RWPE2 (cell line): ENCODE data around the gene STT3B.

ENCODE experiments used
- ATAC-seq: fragments of 200-7000 bp; cut with Tn5 transposase; 3 replicates; pipeline ENCODE4 v1.9.1; 2021; ENCODE audit warnings: low read depth
- DNase-seq: peaks from one replicate; pipeline ENCODE4 v3.0.0-alpha.2; 2020; ENCODE audit warnings: low spot score
- H3K27ac ChIP-seq: fragments of 450-650 bp; 2 replicates; pipeline ENCODE4 v1.5.1; 2017; ENCODE audit warnings: mild to moderate bottlenecking; ENCODE audit not compliant: poor library complexity, severe bottlenecking
- H3K27me3 ChIP-seq: fragments of 250-450 bp; sonication (Bioruptor Pico); 2 replicates; pipeline ENCODE4 v1.5.1; 2021; ENCODE audit warnings: mild to moderate bottlenecking, moderate library complexity; ENCODE audit not compliant: insufficient read depth, poor library complexity, severe bottlenecking
- H3K36me3 ChIP-seq: fragments of 250-450 bp; sonication (Bioruptor Pico); 2 replicates; pipeline ENCODE4 v1.5.1; 2020; ENCODE audit warnings: low read depth, mild to moderate bottlenecking, moderate library complexity
- H3K4me1 ChIP-seq: fragments of 250-450 bp; sonication (Bioruptor Pico); 2 replicates; pipeline ENCODE4 v1.5.1; 2021; ENCODE audit warnings: mild to moderate bottlenecking, moderate library complexity; ENCODE audit not compliant: insufficient read depth, poor library complexity, severe bottlenecking
- H3K4me3 ChIP-seq: fragments of 250-450 bp; sonication (Bioruptor Pico); 2 replicates; pipeline ENCODE4 v1.5.1; 2021; ENCODE audit warnings: mild to moderate bottlenecking, moderate library complexity; ENCODE audit not compliant: severe bottlenecking
- H3K9me3 ChIP-seq: fragments of 250-450 bp; sonication (Bioruptor Pico); 2 replicates; pipeline ENCODE4 v1.5.1; 2021; ENCODE audit warnings: mild to moderate bottlenecking, moderate library complexity; ENCODE audit not compliant: severe bottlenecking
- CTCF ChIP-seq: fragments of 450-650 bp; IDR thresholded peaks from one replicate; pipeline ENCODE4 v1.5.1; 2017; ENCODE audit warnings: mild to moderate bottlenecking, moderate library complexity; ENCODE audit not compliant: poor library complexity, severe bottlenecking

The STT3B gene

GRCh38 chr3:31552103-31552502, 19.4 kb downstream of the STT3B start:
- TF ChIP-seq CTCF: no peak
- Histone ChIP-seq H3K36me3 (no peaks in the 10 kb centered on the region), H3K4me1 (peaks cover 12% of the 10 kb centered on the region), H3K4me3 (no peak overlapping the region), H3K9me3 (no peaks in the 10 kb centered on the region), H3K27me3 (no peaks in the 10 kb centered on the region), H3K27ac (no peak overlapping the region)
- ATAC-seq: no peak
- no peak for DNase-seq

GRCh38 chr3:31553258-31553657, 20.5 kb downstream of the STT3B start:
- H3K4me3 ChIP-seq: no peak overlapping the region
- ATAC-seq: no peak
- H3K27ac ChIP-seq: no peak overlapping the region
- no peaks in the 10 kb centered on the region for H3K9me3 ChIP-seq
- H3K27me3 ChIP-seq: no peaks in the 10 kb centered on the region
- no peak for DNase-seq
- no peak for TF ChIP-seq CTCF
- peaks cover under 1% of the 10 kb centered on the region for H3K4me1 ChIP-seq
- H3K36me3 ChIP-seq: no peaks in the 10 kb centered on the region

GRCh38 chr3:31555204-31555603, 22.5 kb downstream of the STT3B start:
- H3K4me3 ChIP-seq: no peak overlapping the region
- no peaks in the 10 kb centered on the region for H3K27me3 ChIP-seq
- H3K9me3 ChIP-seq: peaks cover under 1% of the 10 kb centered on the region
- DNase-seq (no peak), ATAC-seq (no peak)
- no peaks in the 10 kb centered on the region for H3K4me1 ChIP-seq
- TF ChIP-seq CTCF: no peak
- H3K27ac ChIP-seq: no peak overlapping the region
- no peaks in the 10 kb centered on the region for H3K36me3 ChIP-seq

GRCh38 chr3:31559872-31560534, 27.3 kb downstream of the STT3B start:
- no peak for DNase-seq
- no peak for TF ChIP-seq CTCF

GRCh38 chr3:31561891-31562290, 29.2 kb downstream of the STT3B start:
- Histone ChIP-seq H3K9me3 (peaks cover 6% of the 10 kb centered on the region), H3K36me3 (no peaks in the 10 kb centered on the region), H3K27me3 (no peaks in the 10 kb centered on the region), H3K27ac (no peak overlapping the region), H3K4me1 (peaks cover 9% of the 10 kb centered on the region), H3K4me3 (no peak overlapping the region)
- ATAC-seq: no peak
- DNase-seq: no peak
- no peak for TF ChIP-seq CTCF

More at GRCh38 chr3:31559872-31560534, 27.3 kb downstream of the STT3B start:
- Histone ChIP-seq H3K4me3 (no peak overlapping the region), H3K27ac (no peak overlapping the region), H3K9me3 (peaks cover 6% of the 10 kb centered on the region), H3K4me1 (peaks cover 6% of the 10 kb centered on the region), H3K27me3 (no peaks in the 10 kb centered on the region), H3K36me3 (no peaks in the 10 kb centered on the region)
- no peak for ATAC-seq
